Neuronal stem cell (in vitro differentiated cells): ENCODE measurements around the gene BRPF1.

Experiments used
- DNase-seq: peaks from one replicate; pipeline ENCODE4 v3.0.0-alpha.2; 2013; ENCODE audit warnings: low spot score
- H2AFZ ChIP-seq: one replicate; pipeline ENCODE4 v1.6.1; 2013; ENCODE audit warnings: mild to moderate bottlenecking, low read length, inconsistent platforms
- H2AK5ac ChIP-seq: 2 replicates; pipeline ENCODE4 v1.6.1; 2013; ENCODE audit warnings: low read depth, mild to moderate bottlenecking, inconsistent platforms, low read length, moderate library complexity, mixed read lengths
- H2BK120ac ChIP-seq: 2 replicates; pipeline ENCODE4 v1.6.1; 2013; ENCODE audit warnings: low read depth, mild to moderate bottlenecking, inconsistent platforms, low read length, moderate library complexity, mixed read lengths
- H2BK12ac ChIP-seq: one replicate; pipeline ENCODE4 v1.6.1; 2013; ENCODE audit warnings: low read length, inconsistent platforms
- H2BK15ac ChIP-seq: 2 replicates; pipeline ENCODE4 v1.6.1; 2013; ENCODE audit warnings: mild to moderate bottlenecking, low read length, inconsistent platforms, mixed read lengths
- H2BK5ac ChIP-seq: one replicate; pipeline ENCODE4 v1.6.1; 2013; ENCODE audit warnings: inconsistent platforms, mild to moderate bottlenecking, low read length, moderate library complexity
- H3K14ac ChIP-seq: one replicate; pipeline ENCODE4 v1.6.1; 2013; ENCODE audit warnings: low read length, inconsistent platforms
- H3K18ac ChIP-seq: 2 replicates; pipeline ENCODE4 v1.6.1; 2013; ENCODE audit warnings: low read length, inconsistent platforms
- H3K23ac ChIP-seq: 2 replicates; pipeline ENCODE4 v1.6.1; 2013; ENCODE audit warnings: low read depth, mild to moderate bottlenecking, mixed read lengths, low read length, inconsistent platforms; ENCODE audit not compliant: poor library complexity
- H3K27ac ChIP-seq: replicated peaks from 3 replicates; pipeline ENCODE4 v1.5.1; 2013; ENCODE audit warnings: low read length, inconsistent platforms
- H3K27me3 ChIP-seq, 3 experiments: 2 replicates each; pipeline ENCODE4 v1.6.1; 2013; ENCODE audit warnings: low read length in 3 of 3, mild to moderate bottlenecking in 2 of 3, inconsistent platforms in 1 of 3, low read depth in 1 of 3, mixed read lengths in 1 of 3, moderate library complexity in 1 of 3; ENCODE audit not compliant: control insufficient read depth in 3 of 3, insufficient read depth in 3 of 3
- H3K36me3 ChIP-seq, 2 donors: replicated peaks in 1 of 2; 2 replicates each; pipeline ENCODE4 v1.6.1; 2013; ENCODE audit warnings: low read length in 2 of 2; ENCODE audit not compliant: control insufficient read depth in 2 of 2, insufficient read depth in 2 of 2
- H3K4ac ChIP-seq: 2 replicates; pipeline ENCODE4 v1.6.1; 2013; ENCODE audit warnings: inconsistent platforms, mild to moderate bottlenecking, low read length, moderate library complexity
- H3K4me1 ChIP-seq, 2 donors: 1 replicate in 1 of 2; 2 replicates in 1 of 2; pipeline ENCODE4 v1.6.1; 2013; ENCODE audit warnings: low read length in 2 of 2, low read depth in 1 of 2; ENCODE audit not compliant: control insufficient read depth in 2 of 2, insufficient read depth in 1 of 2
- H3K4me2 ChIP-seq: one replicate; pipeline ENCODE4 v1.6.1; 2013; ENCODE audit warnings: mild to moderate bottlenecking, low read length, inconsistent platforms; ENCODE audit not compliant: insufficient read depth, poor library complexity, severe bottlenecking
- H3K4me3 ChIP-seq, 2 donors: 2 replicates each; pipeline ENCODE4 v1.5.1; 2013; ENCODE audit warnings: low read length in 2 of 2, mild to moderate bottlenecking in 2 of 2, inconsistent platforms in 1 of 2, moderate library complexity in 1 of 2
- H3K79me1 ChIP-seq: one replicate; pipeline ENCODE4 v1.6.1; 2013; ENCODE audit warnings: low read depth, mild to moderate bottlenecking, inconsistent platforms, low read length, moderate library complexity
- H3K9ac ChIP-seq: one replicate; pipeline ENCODE4 v1.6.1; 2013; ENCODE audit warnings: mild to moderate bottlenecking, low read depth, low read length, inconsistent platforms; ENCODE audit not compliant: poor library complexity
- H3K9me3 ChIP-seq, 2 donors: replicated peaks in 1 of 2; 2 replicates each; pipeline versions ENCODE3 to v1.6.1; 2013; ENCODE audit warnings: low read length in 2 of 2, mild to moderate bottlenecking in 2 of 2, inconsistent platforms in 1 of 2, low read depth in 1 of 2, mixed read lengths in 1 of 2, moderate library complexity in 1 of 2; ENCODE audit not compliant: control insufficient read depth in 2 of 2, insufficient read depth in 1 of 2
- H4K8ac ChIP-seq: one replicate; pipeline ENCODE4 v1.6.1; 2013; ENCODE audit warnings: low read depth, mild to moderate bottlenecking, inconsistent platforms, low read length, moderate library complexity
- H4K91ac ChIP-seq: one replicate; pipeline ENCODE4 v1.6.1; 2013; ENCODE audit warnings: low read length, low read depth, mild to moderate bottlenecking, inconsistent platforms; ENCODE audit not compliant: poor library complexity
- WGBS, 2 donors: extraction: QIAGEN DNeasy Blood & Tissue Kit; methylation state at CpG; one replicate each; pipeline ENCODE4 v1.1.7; 2013; ENCODE audit warnings: missing lambda C conversion rate in 2 of 2, mixed read lengths in 1 of 2; ENCODE audit not compliant: insufficient read length in 2 of 2, insufficient replicate concordance in 1 of 2; ENCODE audit errors: extremely low coverage in 2 of 2; 5-methylcytosine and 5-hydroxymethylcytosine counted together

Gene BRPF1

DNA sequence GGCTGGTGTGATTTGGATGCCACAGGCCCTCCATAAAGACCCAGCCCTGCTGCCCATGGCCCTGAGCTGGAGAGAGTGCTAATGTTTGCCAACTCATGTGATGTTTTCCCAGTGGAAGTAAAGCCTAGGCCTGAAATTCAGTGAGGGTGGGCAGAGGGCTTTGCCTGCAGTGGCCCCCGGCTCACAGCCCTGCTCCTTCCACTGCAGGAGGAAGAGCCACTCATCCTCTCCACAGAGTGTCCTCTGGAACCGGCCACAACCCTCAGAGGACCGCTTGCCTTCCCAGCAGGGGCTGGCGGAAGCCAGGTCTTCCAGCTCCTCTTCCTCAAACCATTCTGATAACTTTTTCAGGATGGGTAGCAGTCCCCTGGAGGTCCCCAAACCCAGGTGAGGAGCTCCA, 41.8 kb upstream of the BRPF1 start:
- no peak overlapping the region for H2BK15ac ChIP-seq
- H4K8ac ChIP-seq, result no peak overlapping the region
- H3K4me2 ChIP-seq, result no peak overlapping the region
- H2BK12ac ChIP-seq, result no peak overlapping the region
- H3K79me1 ChIP-seq, result no peaks in the 10 kb centered on the region
- peaks cover 0 to under 1% of the 10 kb centered on the region in 2 donors for H3K4me1 ChIP-seq
- no peak overlapping the region for H4K91ac ChIP-seq
- no peak overlapping the region for H3K9ac ChIP-seq
- H3K36me3 ChIP-seq, result peaks cover 52 to 95% of the 10 kb centered on the region in 2 donors
- no peak overlapping the region for H3K14ac ChIP-seq
- H3K4ac ChIP-seq, result no peak overlapping the region
- no peak overlapping the region for H3K23ac ChIP-seq
- no peak overlapping the region for H2BK120ac ChIP-seq
- peaks cover 0 to 2% (median 0%) of the 10 kb centered on the region in 3 experiments for H3K27me3 ChIP-seq
- no peak overlapping the region for H2BK5ac ChIP-seq
- no peak for DNase-seq
- H3K4me3 ChIP-seq, result no peak overlapping the region
- no peaks in the 10 kb centered on the region for H3K9me3 ChIP-seq
- H3K27ac ChIP-seq, result no peak overlapping the region
- H3K18ac ChIP-seq, result no peak overlapping the region
- H2AK5ac ChIP-seq, result no peak overlapping the region
- no peak overlapping the region for H2AFZ ChIP-seq
- no CpG with 5 or more reads among the region's 4 CpGs for WGBS, 2 donors

DNA sequence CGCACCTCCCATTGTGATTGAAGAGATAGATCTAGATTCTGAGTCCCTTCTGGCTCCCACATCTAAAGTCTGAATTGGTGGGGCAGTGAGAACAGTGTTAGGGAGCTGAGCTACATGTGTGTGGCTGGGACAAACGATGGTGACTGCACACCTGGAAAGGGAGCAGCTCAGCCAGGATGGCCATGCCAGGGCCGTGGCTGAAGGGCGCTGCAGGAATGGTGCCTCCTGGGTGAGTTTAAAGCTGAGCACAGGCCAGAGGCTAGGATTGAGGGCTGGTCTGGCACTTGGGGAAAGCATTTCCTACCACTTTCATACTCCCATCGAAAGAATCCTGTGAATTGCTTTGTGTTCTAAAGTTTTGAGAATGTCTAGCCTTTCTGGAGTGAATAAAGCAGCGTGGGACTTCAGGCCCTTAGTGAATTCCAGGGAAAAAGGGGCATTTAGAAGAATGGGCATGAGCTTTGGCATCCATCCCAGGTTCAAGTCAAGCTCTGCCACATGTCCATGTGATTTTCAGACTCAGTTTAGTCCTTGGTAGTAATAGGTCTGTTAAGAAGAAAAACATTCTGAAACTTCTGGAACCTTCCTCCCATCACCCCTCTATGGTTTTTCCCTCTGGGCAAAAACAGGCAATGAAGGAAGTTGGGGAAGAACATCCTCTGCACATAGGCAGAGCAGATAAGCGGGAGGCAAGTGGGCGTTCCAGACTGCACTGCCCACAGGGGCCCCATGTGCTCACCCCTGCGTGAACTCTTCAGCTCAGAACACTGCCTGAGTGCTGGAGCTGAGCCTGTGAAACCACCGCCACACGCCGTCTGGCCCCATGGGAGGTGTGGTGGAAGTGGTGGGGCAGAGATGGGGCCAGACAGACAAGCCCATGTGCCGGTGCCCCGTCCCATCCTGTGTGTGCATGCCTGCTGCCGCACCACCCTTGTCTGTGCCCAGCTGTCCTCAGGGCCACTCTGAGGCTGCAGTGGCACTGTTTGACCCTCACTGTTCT, 40.8 kb upstream of the BRPF1 start:
- Histone ChIP-seq H3K9me3 (no peaks in the 10 kb centered on the region), H4K8ac (no peak overlapping the region), H2BK5ac (no peak overlapping the region), H3K27ac (no peak overlapping the region), H3K4me2 (no peak overlapping the region), H2BK15ac (no peak overlapping the region), H3K36me3 (peaks cover 45 to 95% of the 10 kb centered on the region in 2 donors), H3K27me3 (peaks cover 0 to 2% (median 0%) of the 10 kb centered on the region in 3 experiments), H3K14ac (no peak overlapping the region), H2BK12ac (no peak overlapping the region), H4K91ac (no peak overlapping the region), H3K23ac (peak overlapping the region; percentile 67), H3K9ac (peak overlapping the region; percentile 37), H2AK5ac (no peak overlapping the region), H3K18ac (no peak overlapping the region), H3K4me1 (peaks cover 0 to 9% of the 10 kb centered on the region in 2 donors), H2AFZ (no peak overlapping the region), H3K4ac (no peak overlapping the region), H2BK120ac (no peak overlapping the region), H3K79me1 (no peaks in the 10 kb centered on the region), H3K4me3 (no peak overlapping the region)
- no CpG with 5 or more reads among the region's 15 CpGs for WGBS, 2 donors
- DNase-seq, result no peak

- peak overlapping the region; percentile 67 for H3K9ac ChIP-seq
- H3K36me3 ChIP-seq, result peaks cover 42 to 88% of the 10 kb centered on the region in 2 donors
- no peak overlapping the region for H3K14ac ChIP-seq
- no peak overlapping the region for H2BK120ac ChIP-seq
- H3K4me2 ChIP-seq, result no peak overlapping the region
- no peak overlapping the region for H4K91ac ChIP-seq
- no peak overlapping the region for H2BK15ac ChIP-seq
- H3K79me1 ChIP-seq, result no peaks in the 10 kb centered on the region
- no peak for DNase-seq
- H2BK12ac ChIP-seq, result no peak overlapping the region
- WGBS, 2 donors, result no CpG with 5 or more reads among the region's 2 CpGs
- no peak overlapping the region for H2BK5ac ChIP-seq
- no peak overlapping the region for H3K18ac ChIP-seq
- peak overlapping the region; percentile 67 for H3K23ac ChIP-seq
- H4K8ac ChIP-seq, result no peak overlapping the region
- H3K4me3 ChIP-seq, result no peak overlapping the region
- H3K27ac ChIP-seq, result no peak overlapping the region
- peaks cover 0 to 9% of the 10 kb centered on the region in 2 donors for H3K4me1 ChIP-seq
- H2AK5ac ChIP-seq, result no peak overlapping the region
- H3K4ac ChIP-seq, result no peak overlapping the region
- no peaks in the 10 kb centered on the region for H3K9me3 ChIP-seq
- H3K27me3 ChIP-seq, result peaks cover 0 to 2% (median 0%) of the 10 kb centered on the region in 3 experiments
- no peak overlapping the region for H2AFZ ChIP-seq
These were observed 39.9 kb upstream of the BRPF1 start for GRCh38 chr3:9691636-9692035.

GRCh38 chr3:9692416-9692815, 39.1 kb upstream of the BRPF1 start:
- Histone ChIP-seq H3K18ac (no peak overlapping the region), H3K4ac (no peak overlapping the region), H3K14ac (peak overlapping the region; percentile 31), H4K8ac (no peak overlapping the region), H3K9me3 (no peaks in the 10 kb centered on the region), H3K4me3 (no peak overlapping the region), H4K91ac (no peak overlapping the region), H3K36me3 (peaks cover 41 to 89% of the 10 kb centered on the region in 2 donors), H2BK120ac (no peak overlapping the region), H3K79me1 (no peaks in the 10 kb centered on the region), H3K9ac (no peak overlapping the region), H2AFZ (no peak overlapping the region), H2BK12ac (no peak overlapping the region), H2AK5ac (no peak overlapping the region), H3K23ac (no peak overlapping the region), H3K4me1 (peaks cover 0 to 9% of the 10 kb centered on the region in 2 donors), H2BK5ac (no peak overlapping the region), H3K27me3 (peaks cover 0 to 2% (median 0%) of the 10 kb centered on the region in 3 experiments), H2BK15ac (no peak overlapping the region), H3K27ac (no peak overlapping the region), H3K4me2 (no peak overlapping the region)
- DNase-seq, result no peak
- no CpG with 5 or more reads among the region's 5 CpGs for WGBS, 2 donors
